ENCODE results near the gene POP5. TPM values are rescaled to one million over a fixed set of nuclear protein-coding genes. Genes with fewer than 3 reads are reported as not detected.
"Not testable (repeated sequence)": the region's sequence is repeated elsewhere in the genome, so short reads cannot be mapped to it uniquely, and the experiment has no call there.

Gene POP5
- total and polyA plus RNA-seq, 2 of the 4 experiments (the other 2 are of a cell fraction), result 69.5 to 99.4 TPM

DNA sequence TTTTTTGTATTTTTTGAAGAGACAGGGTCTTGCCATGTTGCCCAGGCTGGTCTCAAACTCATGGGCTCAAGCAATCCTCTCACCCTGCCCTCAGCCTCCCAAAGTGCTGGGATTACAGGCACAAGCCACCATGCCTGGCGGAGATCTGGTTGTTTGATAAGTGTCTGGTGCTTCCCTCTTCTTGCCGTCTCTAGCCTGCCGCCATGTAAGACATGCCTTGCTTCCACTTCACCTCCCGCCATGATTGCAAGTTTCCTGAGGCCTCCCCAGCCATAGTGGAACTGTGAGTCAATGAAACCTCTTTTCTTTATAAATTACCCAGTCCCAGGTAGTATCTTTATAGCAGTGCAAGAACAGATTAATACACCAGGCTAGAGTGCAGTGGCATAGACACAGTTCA, 36.6 kb upstream of the POP5 start:
- H3K27me3 ChIP-seq (ENCODE audit: control insufficient read depth, insufficient read depth, low read length), result peaks cover 34% of the 10 kb centered on the region
- H2AK9ac ChIP-seq (replicated peaks; ENCODE audit: low read depth, low read length, poor library complexity); H4K20me1 ChIP-seq (ENCODE audit: insufficient read depth, low read length); H3K27ac ChIP-seq (ENCODE audit: insufficient read depth, low read length); ATAC-seq (ENCODE audit: low read depth); H3K9me1 ChIP-seq (ENCODE audit: insufficient read depth, low read length); H4K8ac ChIP-seq (ENCODE audit: low read depth in 2 of 2, low read length in 2 of 2); H2BK20ac ChIP-seq (ENCODE audit: low read depth, low read length); POLR2A ChIA-PET (ENCODE audit: unreplicated experiment); H3K4me1 ChIP-seq (ENCODE audit: control insufficient read depth, insufficient read depth, low read length); H3K79me1 ChIP-seq (ENCODE audit: low read depth in 1 of 2, low read length in 2 of 2); H3K9ac ChIP-seq (ENCODE audit: low read depth, low read length); H2BK120ac ChIP-seq (ENCODE audit: low read depth, low read length); H3K9me3 ChIP-seq (ENCODE audit: control insufficient read depth, insufficient read depth, low read length); H2AK5ac ChIP-seq (ENCODE audit: low read depth, low read length); H3K23ac ChIP-seq (ENCODE audit: low read depth, low read length); H3K56ac ChIP-seq (ENCODE audit: extremely low read depth, insufficient read depth, low read length); H3K14ac ChIP-seq (replicated peaks; ENCODE audit: low read depth, low read length); BruUV-seq (replicated peaks); H4K5ac ChIP-seq (ENCODE audit: low read depth, low read length); H3K4ac ChIP-seq (ENCODE audit: low read depth, low read length); CTCF ChIA-PET; in situ Hi-C loops (cut with MboI; ENCODE audit: low sequenced_read_pairs); DNase-seq; H3K4me3 ChIP-seq (ENCODE audit: insufficient read depth, low read depth, low read length); dilution Hi-C loops (cut with HindIII; ENCODE audit: low sequenced_read_pairs, unreplicated experiment); intact Hi-C loops (cut with micrococcal nuclease); H4K91ac ChIP-seq (ENCODE audit: insufficient read depth, low read depth, low read length); H3K36me3 ChIP-seq (ENCODE audit: control insufficient read depth, insufficient read depth, low read length); H3K4me2 ChIP-seq (ENCODE audit: low read depth, low read length); H2AFZ ChIP-seq (replicated peaks; ENCODE audit: low read length, poor library complexity); H2BK15ac ChIP-seq (ENCODE audit: low read depth, low read length); H3K18ac ChIP-seq (ENCODE audit: low read depth, low read length); H2BK5ac ChIP-seq (ENCODE audit: low read depth, low read length, poor library complexity, severe bottlenecking): not testable (repeated sequence)
- no CpG with 5 or more reads among the region's 4 CpGs for WGBS, 2 experiments (ENCODE audit: extremely low coverage in 2 of 2, insufficient read length in 1 of 2)

DNA sequence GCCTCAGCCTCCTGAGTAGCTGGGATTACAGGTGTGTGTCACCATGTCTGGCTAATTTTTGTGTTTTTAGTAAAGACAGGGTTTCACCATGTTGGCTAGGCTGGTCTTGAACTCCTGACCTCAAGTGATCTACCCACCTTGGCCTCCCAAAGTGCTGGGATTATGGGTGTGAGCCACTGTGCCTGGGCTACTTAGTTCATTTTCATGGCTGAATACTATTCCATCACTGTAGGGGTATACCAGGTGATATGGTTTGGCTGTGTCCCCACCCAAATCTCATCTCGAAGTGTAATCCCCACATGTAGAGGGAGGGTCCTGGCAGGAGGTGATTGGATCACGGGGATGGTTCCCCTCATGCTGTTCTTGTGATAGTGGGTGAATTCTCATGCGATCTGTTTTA, 36.0 kb upstream of the POP5 start:
- H3K9me3 ChIP-seq (ENCODE audit: control insufficient read depth, insufficient read depth, low read length); H3K4me1 ChIP-seq (ENCODE audit: control insufficient read depth, insufficient read depth, low read length); H4K20me1 ChIP-seq (ENCODE audit: insufficient read depth, low read length); H3K4me3 ChIP-seq (ENCODE audit: insufficient read depth, low read depth, low read length); H3K9ac ChIP-seq (ENCODE audit: low read depth, low read length); H2AK9ac ChIP-seq (replicated peaks; ENCODE audit: low read depth, low read length, poor library complexity); dilution Hi-C loops (cut with HindIII; ENCODE audit: low sequenced_read_pairs, unreplicated experiment); H4K8ac ChIP-seq (ENCODE audit: low read depth in 2 of 2, low read length in 2 of 2); H3K23ac ChIP-seq (ENCODE audit: low read depth, low read length); H3K9me1 ChIP-seq (ENCODE audit: insufficient read depth, low read length); H3K4ac ChIP-seq (ENCODE audit: low read depth, low read length); DNase-seq; H2BK120ac ChIP-seq (ENCODE audit: low read depth, low read length); H3K56ac ChIP-seq (ENCODE audit: extremely low read depth, insufficient read depth, low read length); H3K14ac ChIP-seq (replicated peaks; ENCODE audit: low read depth, low read length); H3K18ac ChIP-seq (ENCODE audit: low read depth, low read length); ATAC-seq (ENCODE audit: low read depth); CTCF ChIA-PET; H3K36me3 ChIP-seq (ENCODE audit: control insufficient read depth, insufficient read depth, low read length); H2AFZ ChIP-seq (replicated peaks; ENCODE audit: low read length, poor library complexity); H2BK15ac ChIP-seq (ENCODE audit: low read depth, low read length); H4K5ac ChIP-seq (ENCODE audit: low read depth, low read length); in situ Hi-C loops (cut with MboI; ENCODE audit: low sequenced_read_pairs); H2BK5ac ChIP-seq (ENCODE audit: low read depth, low read length, poor library complexity, severe bottlenecking); BruUV-seq (replicated peaks); H2AK5ac ChIP-seq (ENCODE audit: low read depth, low read length); H3K79me1 ChIP-seq (ENCODE audit: low read depth in 1 of 2, low read length in 2 of 2); intact Hi-C loops (cut with micrococcal nuclease); H2BK20ac ChIP-seq (ENCODE audit: low read depth, low read length); H4K91ac ChIP-seq (ENCODE audit: insufficient read depth, low read depth, low read length); H3K27ac ChIP-seq (ENCODE audit: insufficient read depth, low read length); H3K4me2 ChIP-seq (ENCODE audit: low read depth, low read length): not testable (repeated sequence)
- no CpG with 5 or more reads among the region's 3 CpGs for WGBS, 2 experiments (ENCODE audit: extremely low coverage in 2 of 2, insufficient read length in 1 of 2)
- POLR2A ChIA-PET (ENCODE audit: unreplicated experiment), result interaction anchor here (0.7 kb wide), 1 partner anchor 41 kb away, joined by 5 read pairs; no protein-coding TSS in a partner anchor
- H3K27me3 ChIP-seq (ENCODE audit: control insufficient read depth, insufficient read depth, low read length), result peaks cover 35% of the 10 kb centered on the region

Data from IMR-90 (cell line).